IMR-90 (cell line): Measurements from ENCODE around the gene CDK5RAP2. TPM values are rescaled to one million over a fixed set of nuclear protein-coding genes. Genes with fewer than 3 reads are reported as not detected.
A peak's percentile ranks its signal among the peaks of the same experiment; 100 is the strongest.

ENCODE experiments used
- ATAC-seq: fragments of 200-7000 bp; cut with Tn5 transposase; 2 replicates; pipeline ENCODE4 v1.9.1; 2020; ENCODE audit warnings: low read depth, mild to moderate bottlenecking, moderate library complexity
- BruUV-seq: library from RNA; stranded (reverse); fragments of 400-500 nt; replicated peaks from 2 replicates; lab custom pipeline; 2021; lab: Mats Ljungman, UMichigan
- CTCF ChIA-PET: fragments of 300-600 bp; formaldehyde crosslinking; extraction: SDS; loops from one replicate; lab custom pipeline; 2021; ENCODE audit warnings: antibody characterized with exemption; lab: Yijun Ruan, JAX
- POLR2A ChIA-PET: fragments of 300-600 bp; sonication (Branson Sonifier 250); formaldehyde crosslinking; loops from one replicate; lab custom pipeline; 2022; ENCODE audit warnings: antibody characterized with exemption; ENCODE audit not compliant: unreplicated experiment; lab: Charles Lee
- DNase-seq: peaks from one replicate; pipeline ENCODE4 v3.0.0; 2013
- H2AFZ ChIP-seq: replicated peaks from 2 replicates; pipeline ENCODE3; 2013; ENCODE audit warnings: low read length, mild to moderate bottlenecking; ENCODE audit not compliant: poor library complexity
- H2AK5ac ChIP-seq: 2 replicates; pipeline ENCODE4 v1.6.1; 2013; ENCODE audit warnings: low read depth, low read length, inconsistent platforms
- H2AK9ac ChIP-seq: replicated peaks from 2 replicates; pipeline ENCODE3; 2013; ENCODE audit warnings: mild to moderate bottlenecking, low read depth, low read length, moderate library complexity; ENCODE audit not compliant: poor library complexity
- H2BK120ac ChIP-seq: 2 replicates; pipeline ENCODE4 v1.6.1; 2013; ENCODE audit warnings: low read depth, low read length, inconsistent platforms
- H2BK15ac ChIP-seq: 3 replicates; pipeline ENCODE4 v1.6.1; 2013; ENCODE audit warnings: low read depth, low read length, inconsistent platforms
- H2BK20ac ChIP-seq: 2 replicates; pipeline ENCODE4 v1.6.1; 2013; ENCODE audit warnings: low read depth, mild to moderate bottlenecking, inconsistent platforms, low read length, moderate library complexity
- H2BK5ac ChIP-seq: 2 replicates; pipeline ENCODE4 v1.6.1; 2013; ENCODE audit warnings: mild to moderate bottlenecking, low read depth, low read length, inconsistent platforms; ENCODE audit not compliant: poor library complexity, severe bottlenecking
- H3K14ac ChIP-seq: replicated peaks from 2 replicates; pipeline ENCODE4 v1.6.1; 2013; ENCODE audit warnings: low read depth, low read length, inconsistent platforms
- H3K18ac ChIP-seq: 2 replicates; pipeline ENCODE4 v1.6.1; 2013; ENCODE audit warnings: low read depth, low read length, control low read depth
- H3K23ac ChIP-seq: 2 replicates; pipeline ENCODE4 v1.6.1; 2013; ENCODE audit warnings: low read depth, low read length, inconsistent platforms
- H3K27ac ChIP-seq: 2 replicates; pipeline ENCODE4 v1.5.1; 2013; ENCODE audit warnings: mild to moderate bottlenecking, control low read depth, low read length; ENCODE audit not compliant: insufficient read depth
- H3K27me3 ChIP-seq: 2 replicates; pipeline ENCODE4 v1.6.1; 2013; ENCODE audit warnings: low read length; ENCODE audit not compliant: control insufficient read depth, insufficient read depth
- H3K36me3 ChIP-seq: 2 replicates; pipeline ENCODE4 v1.6.1; 2013; ENCODE audit warnings: low read length, mixed read lengths; ENCODE audit not compliant: control insufficient read depth, insufficient read depth
- H3K4ac ChIP-seq: 2 replicates; pipeline ENCODE4 v1.6.1; 2013; ENCODE audit warnings: low read depth, low read length, inconsistent platforms
- H3K4me1 ChIP-seq: 2 replicates; pipeline ENCODE4 v1.6.1; 2013; ENCODE audit warnings: low read length, mixed read lengths; ENCODE audit not compliant: control insufficient read depth, insufficient read depth
- H3K4me2 ChIP-seq: 2 replicates; pipeline ENCODE4 v1.6.1; 2013; ENCODE audit warnings: low read depth, mild to moderate bottlenecking, control low read depth, low read length, moderate library complexity
- H3K4me3 ChIP-seq: 2 replicates; pipeline ENCODE4 v1.5.1; 2013; ENCODE audit warnings: low read depth, mild to moderate bottlenecking, control low read depth, low read length, moderate library complexity; ENCODE audit not compliant: insufficient read depth
- H3K56ac ChIP-seq: 2 replicates; pipeline ENCODE4 v1.6.1; 2013; ENCODE audit warnings: low read length, inconsistent platforms; ENCODE audit not compliant: insufficient read depth; ENCODE audit errors: extremely low read depth
- H3K79me1 ChIP-seq, 2 experiments: 2 replicates each; pipeline ENCODE4 v1.6.1; 2013; ENCODE audit warnings: low read length in 2 of 2, inconsistent platforms in 1 of 2, low read depth in 1 of 2
- H3K9ac ChIP-seq: 2 replicates; pipeline ENCODE4 v1.6.1; 2013; ENCODE audit warnings: low read depth, low read length, control low read depth
- H3K9me1 ChIP-seq: 2 replicates; pipeline ENCODE4 v1.6.1; 2013; ENCODE audit warnings: low read length, inconsistent platforms; ENCODE audit not compliant: insufficient read depth
- H3K9me3 ChIP-seq: 2 replicates; pipeline ENCODE4 v1.6.1; 2013; ENCODE audit warnings: low read length; ENCODE audit not compliant: control insufficient read depth, insufficient read depth
- H4K20me1 ChIP-seq: 2 replicates; pipeline ENCODE4 v1.6.1; 2013; ENCODE audit warnings: low read length, inconsistent platforms; ENCODE audit not compliant: insufficient read depth
- H4K5ac ChIP-seq: 2 replicates; pipeline ENCODE4 v1.6.1; 2013; ENCODE audit warnings: mild to moderate bottlenecking, low read depth, low read length, control low read depth
- H4K8ac ChIP-seq, 2 experiments: 2 replicates each; pipeline ENCODE4 v1.6.1; 2013; ENCODE audit warnings: low read depth in 2 of 2, low read length in 2 of 2, control low read depth in 1 of 2, inconsistent platforms in 1 of 2
- H4K91ac ChIP-seq: 2 replicates; pipeline ENCODE4 v1.6.1; 2013; ENCODE audit warnings: low read depth, low read length, inconsistent platforms; ENCODE audit not compliant: insufficient read depth
- CEBPB ChIP-seq: IDR thresholded peaks from 2 replicates; pipeline ENCODE4 v1.6.1; 2012; ENCODE audit warnings: low read depth, low read length, improper control_type of control experiment
- CHD1 ChIP-seq: IDR thresholded peaks from 2 replicates; pipeline ENCODE4 v1.6.1; 2012; ENCODE audit warnings: low read depth, low read length, improper control_type of control experiment
- MAZ ChIP-seq: IDR thresholded peaks from 2 replicates; pipeline ENCODE4 v1.6.1; 2012; ENCODE audit warnings: low read depth, mild to moderate bottlenecking, low read length, improper control_type of control experiment, moderate library complexity, borderline replicate concordance
- POLR2A ChIP-seq: IDR thresholded peaks from 2 replicates; pipeline ENCODE4 v1.6.1; 2012; ENCODE audit warnings: mild to moderate bottlenecking, low read depth, low read length
- RAD21 ChIP-seq: IDR thresholded peaks from 2 replicates; pipeline ENCODE4 v1.6.1; 2012; ENCODE audit warnings: low read length, improper control_type of control experiment
- RCOR1 ChIP-seq: IDR thresholded peaks from 2 replicates; pipeline ENCODE4 v1.6.1; 2012; ENCODE audit warnings: mild to moderate bottlenecking, low read length, improper control_type of control experiment; ENCODE audit not compliant: insufficient replicate concordance
- WGBS, 2 experiments: methylation state at CpG; one replicate each; pipeline versions ENCODE4 v1.1.5 to v1.1.7; 2013; ENCODE audit warnings: missing lambda C conversion rate in 2 of 2; ENCODE audit not compliant: insufficient read length in 1 of 2; ENCODE audit errors: extremely low coverage in 2 of 2; 5-methylcytosine and 5-hydroxymethylcytosine counted together
- dilution Hi-C: fragments of 300-500 bp; cut with HindIII; formaldehyde crosslinking; loops from one replicate; pipeline ENCODE4 v1.14.3; 2018; ENCODE audit warnings: low sequenced_read_pairs; ENCODE audit not compliant: unreplicated experiment
- in situ Hi-C: fragments of 300-500 bp; cut with MboI; formaldehyde crosslinking; loops from 3 replicates; pipeline ENCODE4 v1.14.3; 2019; ENCODE audit warnings: low sequenced_read_pairs, inconsistent platforms, mixed read lengths
- intact Hi-C: fragments of 100-400 bp; cut with micrococcal nuclease; formaldehyde crosslinking; loops from 2 replicates; pipeline ENCODE4 v1.10.0; 2022
- polyA plus RNA-seq, 3 experiments: library from polyadenylated mRNA; depleted of rRNA; stranded (reverse); fragments of >200 nt; gene quantifications; 2 replicates each; pipeline ENCODE4 v1.2.3, GENCODE V29; 2012; ENCODE audit warnings: low replicate concordance in 1 of 3
- total RNA-seq: library from RNA; depleted of rRNA; stranded (reverse); fragments of >200 nt; gene quantifications from 2 replicates; pipeline ENCODE4 v1.2.3, GENCODE V29; 2012

CDK5RAP2 gene
- total and polyA plus RNA-seq, 2 of the 4 experiments (the other 2 are of a cell fraction) = 29.5 to 31.7 TPM

DNA sequence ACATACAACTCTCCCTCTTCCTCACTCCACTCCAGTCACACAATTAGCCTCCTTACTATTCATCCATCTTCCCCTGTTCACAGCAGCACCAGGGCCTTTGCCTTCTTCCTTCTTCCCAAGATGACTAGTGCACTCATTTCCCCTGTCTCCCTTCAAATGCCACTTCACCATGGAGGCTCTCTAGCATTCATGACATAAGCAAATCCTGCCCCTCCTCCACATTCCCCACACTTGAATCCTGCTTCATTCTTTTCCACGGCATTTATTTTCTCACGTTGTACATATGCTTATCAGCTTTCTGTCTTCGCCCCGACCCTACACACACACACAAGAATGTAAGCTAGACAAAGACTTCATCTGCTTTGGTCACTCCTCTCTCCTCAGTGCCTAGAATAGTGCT lies 133.3 kb downstream of the CDK5RAP2 start:
- ATAC-seq = 0 out of 2 replicates have a peak, but pooled peaks have one; percentile 6
- TF ChIP-seq RAD21 (no peak), RCOR1 (no peak), MAZ (no peak), CEBPB (no peak), POLR2A (no peak), CHD1 (no peak)
- POLR2A ChIA-PET = no interaction called here

More for the DNA sequence above, 133.3 kb downstream of the CDK5RAP2 start:
- no TSS peak for BruUV-seq
- H2BK5ac ChIP-seq = no peak overlapping the region
- no peak overlapping the region for H3K18ac ChIP-seq
- no peak overlapping the region for H2BK120ac ChIP-seq
- no peaks in the 10 kb centered on the region for H4K20me1 ChIP-seq
- H3K79me1 ChIP-seq = peaks cover 11 to 18% of the 10 kb centered on the region in 2 experiments
- no CpG with 5 or more reads among the region's 4 CpGs for WGBS, 2 experiments
- peak overlapping the region; percentile 26; the same call in 1 of the 2 replicates for H2AK5ac ChIP-seq
- no peak overlapping the region; the same call in 1 of the 2 replicates for H2BK20ac ChIP-seq
- H3K27ac ChIP-seq = no peak overlapping the region
- no peak overlapping the region for H2AK9ac ChIP-seq
- peak overlapping the region; percentile 28; the same call in 1 of the 2 replicates for H4K91ac ChIP-seq
- no peaks in the 10 kb centered on the region for H3K9me3 ChIP-seq
- no peak overlapping the region for H4K8ac ChIP-seq
- H3K4me3 ChIP-seq = no peak overlapping the region
- 0 out of 3 replicates have a peak overlapping the region, but pooled peaks have one; percentile 10 for H2BK15ac ChIP-seq
- no peak overlapping the region for H3K9ac ChIP-seq
- H2AFZ ChIP-seq = no peak overlapping the region
- peaks cover 3% of the 10 kb centered on the region; the same call in 1 of the 2 replicates for H3K36me3 ChIP-seq
- H4K5ac ChIP-seq = no peak overlapping the region
- H3K4me2 ChIP-seq = no peak overlapping the region
- CTCF ChIA-PET = no interaction called here
- H3K4me1 ChIP-seq = peaks cover 13% of the 10 kb centered on the region
- H3K4ac ChIP-seq = no peak overlapping the region; the same call in 1 of the 2 replicates
- intact Hi-C loops (no loop called here), in situ Hi-C loops (no loop called here), dilution Hi-C loops (no loop called here)
- H3K27me3 ChIP-seq = no peaks in the 10 kb centered on the region
- peak; percentile 52 for DNase-seq
- H3K56ac ChIP-seq = no peak overlapping the region
- peaks cover 11% of the 10 kb centered on the region for H3K9me1 ChIP-seq
- no peak overlapping the region for H3K14ac ChIP-seq
- H3K23ac ChIP-seq = no peak overlapping the region
